Inflammatory macrophage (primary cell): ENCODE measurements around the gene NSRP1.
"Not testable (repeated sequence)": the region's sequence is repeated elsewhere in the genome, so short reads cannot be mapped to it uniquely, and the experiment has no call there.

Source experiments
- DNase-seq, 2 donors: peaks; one replicate each; pipeline ENCODE4 v3.0.0-alpha.2; 2020 to 2022
- total RNA-seq, 18 experiments: gene quantifications; one replicate each; lab custom pipeline; 2026; ENCODE audit warnings: mixed read lengths in 6 of 18, inconsistent platforms in 2 of 18; lab: John Stamatoyannopoulos, UW

Gene NSRP1
- total RNA-seq, result 8.0 to 30.3 (median 16.1) reads per million in 18 experiments

DNA sequence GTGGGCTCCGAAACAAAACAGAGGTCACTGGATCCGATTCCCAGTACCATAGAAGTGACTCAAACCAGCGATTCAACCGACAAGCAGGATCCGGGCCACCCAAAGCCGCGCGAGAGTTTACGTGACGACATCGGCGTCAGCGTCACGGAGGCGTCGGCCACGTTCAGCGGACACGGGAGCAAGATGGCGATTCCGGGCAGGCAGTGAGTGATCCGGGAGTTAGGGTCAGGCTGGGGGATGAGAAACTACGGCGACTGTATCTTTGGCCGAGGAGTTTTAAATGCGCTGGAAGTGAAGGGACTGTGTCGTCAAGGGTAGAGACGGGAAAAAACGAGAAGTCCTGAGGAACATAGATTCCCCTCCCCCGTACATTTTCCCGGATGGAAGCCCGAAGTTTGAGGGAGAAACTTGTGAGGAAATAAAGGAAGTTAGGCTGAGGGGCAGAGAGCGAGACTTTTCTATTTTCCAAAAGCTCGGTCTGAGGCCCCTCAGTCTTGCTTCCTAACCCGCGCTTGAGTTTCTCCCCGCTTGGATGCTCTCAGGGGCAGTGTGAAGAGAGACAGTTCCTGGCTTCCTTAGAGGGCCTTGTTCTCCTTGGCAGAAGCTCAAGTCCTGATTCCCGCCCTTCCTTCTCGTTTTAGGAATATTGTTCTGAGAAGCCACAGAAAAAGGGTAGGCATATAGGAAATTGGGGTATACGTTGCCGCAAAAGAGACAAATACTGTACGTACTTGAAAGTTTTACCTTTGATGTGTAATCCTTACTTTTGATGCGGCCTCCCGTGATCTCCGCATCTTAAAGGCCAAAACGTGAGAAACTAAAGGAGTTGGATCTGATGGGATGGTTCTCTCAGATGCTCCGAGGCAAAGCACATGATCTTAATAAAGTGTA lies at the start of gene NSRP1:
TSS of gene NSRP1 (plus strand) at position 156 of the 891 bp plus-strand sequence. CDS start at position 184, 28 bp downstream.
- peak; percentile 97 for DNase-seq

DNA sequence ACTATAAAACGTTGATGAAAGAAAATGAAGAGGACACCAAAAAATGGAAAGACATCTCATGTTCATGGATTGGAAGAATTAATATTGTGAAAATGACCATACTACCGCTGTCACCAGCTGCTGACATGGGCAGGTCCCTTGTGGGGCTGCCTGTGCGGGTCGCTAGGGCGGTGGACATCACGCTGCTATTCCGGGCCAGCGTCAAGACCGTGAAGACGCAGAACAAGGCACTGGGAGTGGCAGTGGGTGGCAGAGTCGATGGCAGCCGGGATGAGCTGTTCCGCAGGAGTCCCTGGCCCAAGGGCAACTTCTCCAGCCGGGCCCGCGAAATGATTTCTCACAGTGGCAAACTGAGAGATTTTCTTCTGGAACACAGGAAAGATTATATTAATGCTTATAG lies 48.2 kb upstream of the NSRP1 start:
- DNase-seq, result no peak

- no peak for DNase-seq
Observed at GRCh38 chr17:30074254-30074653, 42.4 kb upstream of the NSRP1 start.

DNA sequence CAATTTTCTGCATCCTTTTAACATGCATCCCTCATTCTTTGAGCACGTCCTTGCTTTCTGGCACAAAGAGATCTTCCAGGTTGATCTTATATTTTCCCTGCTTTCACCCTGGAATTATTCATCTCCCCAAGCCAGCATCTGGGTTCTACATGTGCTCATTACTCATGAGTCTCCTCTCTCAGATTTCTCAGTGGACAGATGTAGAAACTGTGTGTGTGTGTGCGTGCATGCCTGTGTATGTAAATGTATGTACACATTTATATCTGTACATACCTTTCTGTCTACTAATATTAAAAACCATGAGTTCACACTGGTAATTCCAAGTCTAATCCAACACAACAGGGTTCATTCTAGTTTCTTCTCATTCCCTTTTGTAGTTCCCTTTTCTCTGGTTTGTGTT lies 41.9 kb upstream of the NSRP1 start:
- DNase-seq, result no peak

GRCh38 chr17:30082773-30083172 lies 33.8 kb upstream of the NSRP1 start:
- DNase-seq, result no peak

GRCh38 chr17:30084788-30085187 lies 31.8 kb upstream of the NSRP1 start:
- DNase-seq, result no peak

DNA sequence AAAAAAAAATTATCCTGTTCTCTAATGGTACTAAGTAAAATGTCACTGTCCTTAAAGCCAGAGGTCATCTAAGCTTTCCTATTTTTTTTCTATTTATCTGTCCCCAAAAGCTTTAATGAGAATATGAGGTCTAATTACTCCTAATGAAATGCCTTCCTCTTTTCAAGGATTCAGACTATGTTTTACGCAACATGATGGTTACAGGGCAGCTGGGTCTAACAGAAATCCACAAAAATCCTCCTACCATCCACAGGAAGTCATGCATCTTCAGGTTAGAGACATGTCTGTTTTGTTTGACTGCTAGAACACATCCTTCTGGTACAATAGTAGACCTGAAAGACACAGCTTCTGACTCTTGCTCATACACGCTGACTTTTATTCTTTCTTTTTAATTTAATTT lies 29.7 kb upstream of the NSRP1 start:
- no peak for DNase-seq

- not testable (repeated sequence) for DNase-seq
Observed at GRCh38 chr17:30087431-30087830, 29.2 kb upstream of the NSRP1 start.

DNA sequence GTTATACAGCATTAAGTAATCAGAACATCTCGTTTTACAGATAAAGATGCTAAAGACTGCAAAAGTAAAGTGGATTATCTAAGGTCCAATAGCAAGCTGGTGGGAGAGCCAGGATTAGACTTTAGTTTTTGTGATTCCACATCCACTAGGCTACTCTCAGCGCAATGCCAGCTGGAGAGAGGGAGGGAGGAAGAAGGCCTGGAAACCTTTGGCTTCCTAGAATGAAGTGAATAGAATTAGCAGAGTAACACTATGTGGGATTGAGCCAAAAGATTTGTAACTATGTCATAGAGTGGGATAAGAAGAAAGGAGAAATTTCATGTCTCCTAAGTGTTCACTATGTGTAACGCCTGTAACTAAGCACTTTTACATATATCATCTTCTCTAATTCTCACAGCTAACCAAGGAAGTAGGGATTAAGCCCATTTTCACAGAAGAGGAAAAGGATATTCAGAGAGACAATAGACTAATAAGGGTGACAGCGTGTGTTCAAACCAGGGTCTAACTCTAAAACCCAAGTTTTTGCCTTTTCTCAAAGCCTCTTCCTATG lies 25.4 kb upstream of the NSRP1 start:
- DNase-seq, result no peak

GRCh38 chr17:30091771-30092170 lies 24.8 kb upstream of the NSRP1 start:
- DNase-seq, result no peak

- DNase-seq, result no peak
Observed at GRCh38 chr17:30092886-30093285, 23.7 kb upstream of the NSRP1 start.

GRCh38 chr17:30093463-30094147 lies 23.0 kb upstream of the NSRP1 start:
- DNase-seq, result peak; percentile 64 to 78

- DNase-seq, result peak; percentile 52 to 57
Observed at GRCh38 chr17:30095507-30096244, 20.9 kb upstream of the NSRP1 start.

- DNase-seq, result peak in 1 of 2 donors; percentile 17
Observed at GRCh38 chr17:30101686-30102390, 14.8 kb upstream of the NSRP1 start.

DNA sequence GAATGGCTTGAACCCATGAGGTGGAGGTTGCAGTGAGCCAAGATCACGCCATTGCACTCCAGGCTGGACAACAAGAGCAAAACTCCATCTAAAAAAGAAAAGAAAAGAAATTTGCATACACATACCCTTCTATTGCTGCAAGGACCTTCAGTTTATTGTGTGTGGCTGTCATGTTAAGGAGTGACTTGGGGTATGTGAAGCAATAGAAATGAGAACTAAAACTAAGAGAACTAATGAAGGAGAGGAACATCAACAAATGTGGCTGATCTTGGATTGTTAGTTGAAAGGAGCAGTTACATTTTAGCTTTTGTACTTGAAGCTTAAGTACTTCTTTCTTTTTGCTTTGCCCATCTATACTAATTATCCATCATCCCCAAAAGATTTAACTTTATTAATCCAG lies 12.7 kb upstream of the NSRP1 start:
- DNase-seq, result peak; percentile 28 to 62

DNA sequence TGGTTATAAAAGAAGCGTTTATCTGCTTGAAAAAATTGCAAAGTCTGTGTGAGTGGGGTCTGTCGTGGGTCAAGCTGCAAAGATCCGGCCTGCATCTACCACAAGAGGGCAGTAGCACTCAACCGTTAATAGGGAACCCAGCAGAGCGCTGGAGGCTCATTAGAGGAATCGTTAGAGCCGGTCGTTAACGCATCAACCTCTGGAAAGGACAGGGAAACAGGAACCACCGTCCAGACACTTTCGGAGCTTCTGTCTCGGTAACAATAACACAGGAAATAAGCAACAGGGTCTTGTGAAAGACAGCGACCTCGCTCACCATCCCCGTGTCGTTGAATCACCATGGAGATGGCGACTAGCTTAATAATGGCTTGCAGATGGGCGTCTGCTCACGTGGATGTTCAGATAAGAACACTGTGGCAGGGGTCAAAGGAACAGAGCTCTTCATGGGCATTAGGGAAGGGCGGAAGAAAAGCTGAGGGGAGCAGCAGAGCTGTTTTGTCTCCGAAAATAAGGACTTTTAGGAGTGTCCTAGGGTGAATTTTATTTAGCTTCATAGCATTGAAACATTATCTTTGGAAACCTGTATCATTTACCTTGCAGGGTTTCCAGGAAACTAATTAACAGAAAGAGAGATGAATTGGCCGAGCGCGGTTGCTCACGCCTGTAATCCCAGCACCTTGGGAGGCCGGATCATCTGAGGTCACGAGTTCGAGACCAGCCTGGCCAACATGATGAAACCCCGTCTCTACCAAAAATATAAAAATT lies 11.9 kb upstream of the NSRP1 start:
- DNase-seq, result peak; percentile 98 to 99

DNA sequence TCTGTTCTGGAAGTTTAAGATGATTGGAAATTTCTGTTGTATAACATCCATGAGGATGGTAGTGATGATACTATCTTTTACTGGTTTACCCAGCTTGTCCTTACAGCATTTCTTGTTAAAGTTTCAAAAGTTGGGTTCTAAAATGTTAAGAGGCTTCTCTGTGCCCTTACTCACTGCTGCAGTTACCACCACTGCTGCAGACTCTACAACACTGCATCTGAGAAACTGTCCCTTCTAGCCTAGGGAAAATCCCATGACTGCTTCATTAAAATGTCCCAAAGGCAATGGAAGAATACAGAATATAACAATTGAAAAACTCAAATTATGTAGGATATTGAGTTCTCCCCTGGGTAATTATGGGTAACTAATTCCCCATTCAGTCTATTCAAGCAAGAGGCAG lies 3.8 kb upstream of the NSRP1 start:
- no peak for DNase-seq

- DNase-seq, result peak; percentile 13 to 29
Observed at GRCh38 chr17:30113213-30113612, 3.4 kb upstream of the NSRP1 start.

GRCh38 chr17:30116345-30116660 lies 313 bp upstream of the NSRP1 start:
- no peak for DNase-seq

DNA sequence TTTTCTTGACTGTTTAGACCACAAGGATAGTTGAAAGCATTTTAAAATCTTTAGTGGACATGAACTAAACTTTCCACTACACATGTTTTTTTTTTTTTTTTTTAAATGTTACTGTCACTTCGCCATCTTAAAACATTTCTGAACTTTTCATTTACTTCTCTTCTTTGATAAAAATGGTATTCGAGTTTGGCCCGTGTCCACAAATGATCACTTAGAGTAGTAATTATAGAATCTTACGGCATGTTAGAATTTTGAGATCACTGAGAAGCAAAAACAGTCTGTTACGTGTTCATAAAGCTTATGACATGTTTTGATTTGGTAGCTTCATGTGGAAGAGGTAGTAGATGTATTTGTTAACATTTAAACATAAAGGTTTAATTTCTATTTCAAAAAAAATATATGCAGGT lies 1.1 kb downstream of the NSRP1 start:
- DNase-seq, result no peak

DNA sequence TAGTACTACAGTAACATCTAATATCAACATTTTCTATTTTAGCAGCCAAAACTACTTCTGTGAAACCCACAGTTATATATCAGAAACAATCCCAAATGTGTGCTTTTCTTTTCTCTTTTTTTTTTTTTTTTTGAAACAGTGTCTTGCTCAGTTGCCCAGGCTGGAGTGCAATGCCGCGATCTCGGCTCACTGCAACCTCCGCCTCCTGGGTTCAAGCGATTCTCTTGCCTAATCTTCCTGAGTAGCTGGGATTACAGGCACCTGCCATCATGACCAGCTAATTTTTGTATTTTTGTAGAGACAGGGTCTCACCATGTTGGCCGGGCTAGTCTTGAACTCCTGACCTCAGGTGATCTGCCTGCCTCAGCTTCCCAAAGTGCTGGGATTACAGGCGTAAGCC lies 2.0 kb downstream of the NSRP1 start:
- not testable (repeated sequence) for DNase-seq
